GM18502 (cell line): Measurements from ENCODE around the gene GLRX2.
"Not testable (repeated sequence)": the region's sequence is repeated elsewhere in the genome, so short reads cannot be mapped to it uniquely, and the experiment has no call there.

Source experiments
- ATAC-seq: cut with Tn5 transposase; IDR thresholded peaks from one replicate; pipeline ENCODE4 v1.9.1; 2021; ENCODE audit warnings: mild to moderate bottlenecking; ENCODE audit not compliant: unreplicated experiment, poor library complexity

The GLRX2 gene

GRCh38 chr1:193068013-193068412 is 37.2 kb downstream of the GLRX2 start:
- ATAC-seq = no peak

GRCh38 chr1:193066606-193067005 is 38.6 kb downstream of the GLRX2 start:
- peak; percentile 34 for ATAC-seq

- ATAC-seq = peak; percentile 3
Observed at GRCh38 chr1:193065954-193066353, 39.3 kb downstream of the GLRX2 start.

- no peak for ATAC-seq
Observed at GRCh38 chr1:193062698-193063463, 42.3 kb downstream of the GLRX2 start.

GRCh38 chr1:193060938-193061337 is 44.3 kb downstream of the GLRX2 start:
- ATAC-seq = no peak

GRCh38 chr1:193060406-193060805 is 44.8 kb downstream of the GLRX2 start:
- no peak for ATAC-seq

GRCh38 chr1:193060115-193060403 is 45.2 kb downstream of the GLRX2 start:
- ATAC-seq = no peak

- ATAC-seq = peak; percentile 92
Observed at GRCh38 chr1:193059282-193060114, 45.7 kb downstream of the GLRX2 start, which contains the start of the genes RO60 and UCHL5. Gene RO60, plus strand, starts transcription at chr1:193059612. Its CDS starts 9,443 bp downstream, at chr1:193069055. Gene UCHL5, minus strand, starts transcription at chr1:193059360. Its CDS starts 100 bp downstream, at chr1:193059260.

- ATAC-seq = peak; percentile 47
Observed at GRCh38 chr1:193058529-193059281, 46.5 kb downstream of the GLRX2 start.

- no peak for ATAC-seq
Observed at GRCh38 chr1:193054169-193054675, 51.0 kb downstream of the GLRX2 start.

GRCh38 chr1:193048913-193049312 is 56.3 kb downstream of the GLRX2 start:
- not testable (repeated sequence) for ATAC-seq
